Measurements from ENCODE around the gene C16orf54. TPM values are rescaled to one million over a fixed set of nuclear protein-coding genes. Genes with fewer than 3 reads are reported as not detected.
"Not testable (repeated sequence)": the region's sequence is repeated elsewhere in the genome, so short reads cannot be mapped to it uniquely, and the experiment has no call there.

The C16orf54 gene
- total and polyA plus RNA-seq, 7 donors = 0.46 to 10.1 (median 1.0) TPM; not detected in 1

- Histone ChIP-seq H3K27me3 (no peaks in the 10 kb centered on the region), H3K4me3 (peak within 1 kb of the TSS; percentile 71 to 99 (median 76)), H3K4me1 (peaks cover 0 to 23% (median 16%) of the 10 kb centered on the region in 4 donors), H3K36me3 (no peaks in the 10 kb centered on the region), H3K27ac (peak within 1 kb of the TSS; percentile 83 to 94 (median 88)), H3K9me3 (no peaks in the 10 kb centered on the region)
- intact Hi-C loops (cut with DNase I) = loop anchor here (1.0 kb wide), 1 partner anchor 15 kb away; no protein-coding TSS in a partner anchor
- WGBS, 2 donors = 1% methylated on average over 67 of the region's 67 CpGs
- peak; percentile 100 for DNase-seq
- TF ChIP-seq POLR2A (IDR thresholded peaks at IDR 0.05) (peak; percentile 25 to 61), CTCF (IDR thresholded peaks at IDR 0.05) (peak; percentile 59 to 85 (median 72)), POLR2AphosphoS5 (IDR thresholded peaks at IDR 0.05) (peak; percentile 79 to 92 (median 90)), EP300 (IDR thresholded peaks at IDR 0.05) (peak in 1 of 4 donors; percentile 35)
These were observed 44.6 kb upstream of the C16orf54 start, which contains the start of gene KIF22 for GRCh38 chr16:29790183-29790948. KIF22 (plus strand) TSS chr16:29790751; CDS start chr16:29790760, 9 bp downstream.

- Histone ChIP-seq H3K27ac (peak overlapping the region; percentile 83 to 94 (median 88)), H3K9me3 (no peaks in the 10 kb centered on the region), H3K36me3 (no peaks in the 10 kb centered on the region), H3K27me3 (no peaks in the 10 kb centered on the region), H3K4me3 (peak overlapping the region; percentile 50 to 99 (median 75)), H3K4me1 (peaks cover 0 to 29% (median 16%) of the 10 kb centered on the region in 4 donors)
- intact Hi-C loops (cut with DNase I) = loop anchor here (1.0 to 10.0 kb wide), 3 partner anchors 16 to 87 kb away; no protein-coding TSS in a partner anchor
- WGBS, 2 donors = 72 to 81% methylated on average over 20 of the region's 20 CpGs
- DNase-seq = no peak
- TF ChIP-seq POLR2A (IDR thresholded peaks at IDR 0.05) = no peak
- TF ChIP-seq POLR2AphosphoS5 (IDR thresholded peaks at IDR 0.05) = no peak
- no peak for TF ChIP-seq EP300 (IDR thresholded peaks at IDR 0.05)
- no peak for TF ChIP-seq CTCF (IDR thresholded peaks at IDR 0.05)
These were observed 44.0 kb upstream of the C16orf54 start for GRCh38 chr16:29789775-29790182.

- intact Hi-C loops (cut with DNase I) = loop anchor here (5.0 to 10.0 kb wide), 2 partner anchors 58 to 85 kb away; no protein-coding TSS in a partner anchor
- H3K36me3 ChIP-seq, H3K4me3 ChIP-seq, H3K27me3 ChIP-seq, H3K27ac ChIP-seq, H3K9me3 ChIP-seq, DNase-seq: not testable (repeated sequence)
- WGBS, 2 donors = 91 to 92% methylated on average over 4 of the region's 4 CpGs
- H3K4me1 ChIP-seq = peaks cover 0 to 32% (median 16%) of the 10 kb centered on the region in 4 donors
These were observed 41.4 kb upstream of the C16orf54 start for GRCh38 chr16:29787155-29787554.

GRCh38 chr16:29784901-29785500 lies 39.2 kb upstream of the C16orf54 start:
- intact Hi-C loops (cut with DNase I) = loop anchor here (5.0 to 10.0 kb wide), 2 partner anchors 60 to 83 kb away; no protein-coding TSS in a partner anchor
- no peak overlapping the region for H3K27ac ChIP-seq
- TF ChIP-seq POLR2A (IDR thresholded peaks at IDR 0.05) (no peak), CTCF (IDR thresholded peaks at IDR 0.05) (peak; percentile 25 to 84 (median 65))
- no peaks in the 10 kb centered on the region for H3K27me3 ChIP-seq
- H3K4me3 ChIP-seq = peak overlapping the region in 3 of 4 donors; percentile 27 to 33 (median 33)
- peak; percentile 84 for DNase-seq
- H3K4me1 ChIP-seq = peaks cover 0 to 18% (median 6%) of the 10 kb centered on the region in 4 donors
- 39 to 76% methylated on average over 38 of the region's 38 CpGs for WGBS, 2 donors
- H3K36me3 ChIP-seq = no peaks in the 10 kb centered on the region
- H3K9me3 ChIP-seq = no peaks in the 10 kb centered on the region

- TF ChIP-seq POLR2AphosphoS5 (IDR thresholded peaks at IDR 0.05) (no peak), CTCF (IDR thresholded peaks at IDR 0.05) (no peak), POLR2A (IDR thresholded peaks at IDR 0.05) (no peak), EP300 (IDR thresholded peaks at IDR 0.05) (no peak)
- H3K4me3 ChIP-seq = no peak overlapping the region
- no peak for DNase-seq
- no peaks in the 10 kb centered on the region for H3K36me3 ChIP-seq
- WGBS, 2 donors = 92 to 95% methylated on average over 2 of the region's 2 CpGs
- H3K4me1 ChIP-seq = peaks cover 0 to 11% (median 0%) of the 10 kb centered on the region in 4 donors
- no peaks in the 10 kb centered on the region for H3K27me3 ChIP-seq
- intact Hi-C loops (cut with DNase I) = loop anchor here (10.0 kb wide), 1 partner anchor 61 kb away; no protein-coding TSS in a partner anchor
- H3K27ac ChIP-seq = no peak overlapping the region
- H3K9me3 ChIP-seq = no peaks in the 10 kb centered on the region
These were observed 38.4 kb upstream of the C16orf54 start for GRCh38 chr16:29784157-29784556.

GRCh38 chr16:29783094-29783953 lies 37.5 kb upstream of the C16orf54 start:
- not testable (repeated sequence) for H3K27me3 ChIP-seq, H3K9me3 ChIP-seq, H3K4me3 ChIP-seq, H3K36me3 ChIP-seq, H3K27ac ChIP-seq, DNase-seq
- intact Hi-C loops (cut with DNase I) = loop anchor here (10.0 kb wide), 1 partner anchor 61 kb away; no protein-coding TSS in a partner anchor
- peaks cover 0 to 11% (median 0%) of the 10 kb centered on the region in 4 donors for H3K4me1 ChIP-seq
- WGBS, 2 donors = 88 to 89% methylated on average over 13 of the region's 13 CpGs

All from sigmoid colon (tissue), 7 donors.